Epithelial cell of proximal tubule (primary cell): ENCODE data around the gene METRNL. TPM values are rescaled to one million over a fixed set of nuclear protein-coding genes. Genes with fewer than 3 reads are reported as not detected.

Source experiments
- DNase-seq: peaks from one replicate; pipeline ENCODE4 v3.0.0-alpha.2; 2011; ENCODE audit warnings: low read depth
- H3K4me3 ChIP-seq: 2 replicates; pipeline ENCODE4 v1.5.1; 2011; ENCODE audit warnings: low read depth, mild to moderate bottlenecking, low read length
- CTCF ChIP-seq: conservative IDR thresholded peaks from 2 replicates; pipeline ENCODE4 v1.5.1; 2012; ENCODE audit warnings: low read depth, mild to moderate bottlenecking, low read length
- total RNA-seq: library from RNA; depleted of rRNA; stranded (reverse); fragments of >200 nt; gene quantifications from 2 replicates; pipeline ENCODE4 v1.2.3, GENCODE V29; 2015

Gene METRNL
- total RNA-seq, 1 donor from 2014 or later, result 11.9 TPM

DNA sequence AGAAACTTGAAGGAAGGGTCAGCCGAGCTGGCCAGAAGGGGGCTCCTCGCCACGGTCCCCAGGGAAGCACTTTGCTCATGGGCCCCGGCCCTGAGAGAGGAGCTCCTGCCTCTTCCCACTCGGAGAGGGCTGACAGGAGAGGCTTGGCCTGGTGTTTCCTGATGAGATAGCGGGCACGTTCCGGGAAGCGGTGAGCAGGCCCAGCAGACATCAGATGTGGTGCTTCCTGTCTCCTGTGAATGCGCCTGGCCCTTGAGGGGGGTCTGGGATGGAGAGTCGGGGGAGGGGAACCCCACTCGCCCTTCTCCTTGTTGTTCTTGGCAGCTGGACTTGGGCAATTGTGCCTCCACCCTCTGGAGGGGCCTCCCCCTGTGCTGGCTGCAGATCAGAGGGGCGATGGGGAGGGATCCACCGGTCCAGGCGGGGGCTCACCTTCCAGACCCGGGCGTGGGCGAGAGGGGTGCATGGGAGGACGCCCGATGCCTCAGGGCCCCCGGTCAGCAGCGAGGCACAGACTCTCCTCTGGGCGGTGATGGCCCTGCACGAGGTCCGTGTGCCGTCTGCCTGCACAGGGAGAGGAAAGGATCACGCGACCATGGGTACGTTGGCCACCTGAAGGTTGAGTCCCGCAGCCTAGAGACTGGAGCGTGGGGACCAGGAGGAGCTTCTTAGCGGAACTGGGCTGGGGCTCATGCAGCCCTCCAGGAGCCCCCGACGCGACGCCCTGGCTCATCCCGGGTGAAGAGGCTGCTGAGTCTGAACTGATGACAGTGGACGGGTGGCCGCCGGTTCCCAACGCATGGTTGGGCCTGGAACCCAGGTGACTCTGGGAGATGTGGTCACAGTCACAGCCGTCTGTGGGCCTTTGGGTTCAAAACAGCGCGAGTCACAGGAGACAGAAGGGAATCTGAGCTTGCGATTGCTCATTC is 25.4 kb downstream of the METRNL start:
- no peak overlapping the region for H3K4me3 ChIP-seq
- TF ChIP-seq CTCF, result no peak
- no peak for DNase-seq

DNA sequence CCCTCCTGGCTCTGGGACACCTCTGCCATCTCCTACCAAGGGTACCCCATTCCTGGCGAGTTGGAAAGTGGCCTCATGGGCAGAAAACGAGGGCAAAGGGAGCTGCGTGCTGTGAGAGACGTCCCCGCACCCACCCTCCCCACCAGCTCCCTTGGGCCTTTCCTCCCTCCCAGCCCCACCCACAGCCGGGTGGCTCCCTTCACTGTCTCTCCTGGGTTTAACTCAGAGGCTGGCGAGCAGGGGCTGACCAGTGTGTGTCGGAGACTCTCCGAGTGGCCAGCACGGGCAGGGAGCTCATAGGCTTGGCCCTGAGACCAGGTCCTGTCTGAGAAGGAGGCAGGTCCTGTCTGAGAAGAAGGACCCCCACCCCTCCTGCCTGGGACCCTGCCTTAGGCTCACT is 26.1 kb downstream of the METRNL start:
- no peak for DNase-seq
- H3K4me3 ChIP-seq, result no peak overlapping the region
- TF ChIP-seq CTCF, result no peak

GRCh38 chr17:83106056-83106588 is 26.7 kb downstream of the METRNL start:
- H3K4me3 ChIP-seq, result no peak overlapping the region
- DNase-seq, result no peak
- no peak for TF ChIP-seq CTCF

DNA sequence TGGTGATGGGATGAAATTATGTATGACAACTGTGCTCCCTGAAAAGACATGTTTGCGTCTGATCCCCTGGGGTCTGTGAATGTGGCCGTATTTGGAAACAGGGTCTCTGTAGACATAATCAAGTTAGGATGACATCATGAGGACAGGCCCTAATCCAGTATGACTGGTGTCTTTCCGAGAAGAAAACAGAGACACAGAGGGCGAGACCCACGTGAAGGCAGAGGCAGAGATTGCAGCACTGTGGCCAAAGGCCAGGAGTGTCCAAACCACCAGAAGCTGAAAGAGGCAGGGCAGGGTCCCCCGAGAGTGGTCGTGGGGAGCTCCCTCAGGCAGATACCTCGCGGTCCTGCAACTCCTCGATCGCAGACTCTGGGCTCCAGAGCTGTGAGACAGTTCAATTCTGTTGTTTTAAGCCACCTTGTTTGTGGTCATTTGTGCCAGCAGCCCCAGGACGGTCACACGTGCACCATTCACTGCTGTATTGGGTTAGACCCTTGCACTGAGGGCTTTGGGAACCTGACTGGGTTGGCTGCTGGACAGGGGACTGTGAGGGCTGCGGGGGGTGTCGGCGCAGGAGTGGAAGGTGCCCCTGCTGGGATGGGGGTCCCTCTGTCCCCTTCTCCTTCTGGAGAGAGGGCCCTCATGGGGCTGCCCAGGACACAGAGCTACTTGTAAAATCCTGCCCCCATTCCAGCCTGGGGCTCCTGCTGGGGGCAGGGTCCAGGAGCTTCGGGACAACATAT is 27.7 kb downstream of the METRNL start:
- no peak overlapping the region for H3K4me3 ChIP-seq
- DNase-seq, result no peak
- TF ChIP-seq CTCF, result no peak

DNA sequence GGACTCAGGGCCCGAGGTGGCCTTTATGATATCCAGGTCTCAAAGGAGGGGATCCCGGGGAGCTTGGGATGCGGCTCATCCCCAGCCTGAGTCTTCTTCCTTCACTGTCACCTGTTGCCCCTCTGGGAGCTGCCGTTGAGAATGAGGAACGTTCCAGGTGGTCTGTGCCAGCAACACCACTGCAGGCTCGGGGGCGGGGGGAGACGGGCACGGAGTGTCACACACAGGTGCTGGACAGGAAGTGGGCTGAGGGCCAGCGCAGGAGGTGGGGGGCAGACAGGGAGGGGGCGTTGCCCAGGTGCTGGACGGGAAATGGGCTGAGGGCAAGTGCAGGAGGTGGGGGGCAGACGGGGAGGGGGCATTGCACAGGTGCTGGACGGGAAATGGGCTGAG is 28.2 kb downstream of the METRNL start:
- no peak for DNase-seq
- H3K4me3 ChIP-seq, result no peak overlapping the region
- no peak for TF ChIP-seq CTCF

GRCh38 chr17:83108709-83109108 is 29.3 kb downstream of the METRNL start:
- no peak for TF ChIP-seq CTCF

More at GRCh38 chr17:83108709-83109108, 29.3 kb downstream of the METRNL start:
- no peak overlapping the region for H3K4me3 ChIP-seq
- no peak for DNase-seq
